CD4-positive, alpha-beta memory T cell (primary cell): ENCODE measurements around the gene PRKG2. TPM values are rescaled to one million over a fixed set of nuclear protein-coding genes. Genes with fewer than 3 reads are reported as not detected.
A peak's percentile ranks its signal among the peaks of the same experiment; 100 is the strongest.

ENCODE experiments used
- CTCF ChIA-PET: fragments of 350-600 bp; sonication (Branson Sonifier 250); formaldehyde crosslinking; loops from one replicate; lab custom pipeline; 2021; ENCODE audit warnings: inconsistent platforms; ENCODE audit not compliant: partially characterized antibody; lab: Charles Lee
- POLR2A ChIA-PET: fragments of 350-600 bp; sonication (Branson Sonifier 250); formaldehyde crosslinking; loops from one replicate; lab custom pipeline; 2021; ENCODE audit not compliant: partially characterized antibody; lab: Charles Lee
- DNase-seq, 5 donors: peaks; one replicate each; pipeline versions ENCODE4 v3.0.0 to v3.0.0-alpha.2; 2020 to 2022; ENCODE audit warnings: mixed read lengths in 1 of 5
- H3K27ac ChIP-seq: one replicate; pipeline ENCODE4 v1.7.0; 2013; ENCODE audit warnings: low read depth, low read length
- H3K27me3 ChIP-seq: 2 replicates; pipeline ENCODE4 v1.7.0; 2013; ENCODE audit warnings: mild to moderate bottlenecking, low read length, moderate library complexity; ENCODE audit not compliant: insufficient read depth
- H3K36me3 ChIP-seq: 2 replicates; pipeline ENCODE4 v1.7.0; 2013; ENCODE audit warnings: mild to moderate bottlenecking, low read length, moderate library complexity; ENCODE audit not compliant: insufficient read depth
- H3K4me1 ChIP-seq: 2 replicates; pipeline ENCODE4 v1.7.0; 2013; ENCODE audit warnings: mild to moderate bottlenecking, low read length, moderate library complexity; ENCODE audit not compliant: insufficient read depth
- H3K4me3 ChIP-seq, 2 donors: one replicate each; pipeline ENCODE4 v1.7.0; 2013; ENCODE audit warnings: low read length in 2 of 2, mild to moderate bottlenecking in 1 of 2
- H3K9me3 ChIP-seq, 2 donors: one replicate each; pipeline ENCODE4 v1.7.0; 2013; ENCODE audit warnings: low read length in 2 of 2, control low read depth in 1 of 2; ENCODE audit not compliant: control insufficient read depth in 1 of 2
- H3K27ac Mint-ChIP-seq, 7 donors: one replicate each; pipeline ENCODE4 v1.8.0; 2020 to 2021; ENCODE audit warnings: mixed read lengths in 7 of 7, mild to moderate bottlenecking in 6 of 7, inconsistent platforms in 3 of 7, moderate library complexity in 3 of 7
- H3K27me3 Mint-ChIP-seq, 2 donors: one replicate each; pipeline ENCODE4 v1.8.0; 2020 to 2021; ENCODE audit warnings: mixed read lengths in 2 of 2
- H3K36me3 Mint-ChIP-seq, 2 donors: one replicate each; pipeline ENCODE4 v1.8.0; 2020 to 2021; ENCODE audit warnings: mixed read lengths in 2 of 2, inconsistent platforms in 1 of 2, mild to moderate bottlenecking in 1 of 2
- H3K4me1 Mint-ChIP-seq, 4 donors: one replicate each; pipeline ENCODE4 v1.8.0; 2020 to 2021; ENCODE audit warnings: mixed read lengths in 4 of 4, mild to moderate bottlenecking in 1 of 4
- H3K4me3 Mint-ChIP-seq, 8 donors: one replicate each; pipeline ENCODE4 v1.8.0; 2020 to 2021; ENCODE audit warnings: mixed read lengths in 8 of 8, mild to moderate bottlenecking in 7 of 8, moderate library complexity in 6 of 8, inconsistent platforms in 3 of 8
- H3K9me3 Mint-ChIP-seq, 8 donors: one replicate each; pipeline ENCODE4 v1.8.0; 2020 to 2021; ENCODE audit warnings: mixed read lengths in 8 of 8, mild to moderate bottlenecking in 5 of 8, inconsistent platforms in 3 of 8, moderate library complexity in 1 of 8
- intact Hi-C: fragments of 100-400 bp; cut with micrococcal nuclease; formaldehyde crosslinking; loops from one replicate; pipeline ENCODE4 v1.15.1; 2023
- polyA plus RNA-seq, 2 donors: library from polyadenylated mRNA; unstranded; fragments of 300-500 nt; fragmentation: Illumina TruSeq; gene quantifications; one replicate each; pipeline ENCODE4 v1.2.3, GENCODE V29; 2021
- total RNA-seq, 2 experiments: library from RNA; stranded (reverse); gene quantifications; one replicate each; pipeline ENCODE4 v1.2.3, GENCODE V29; 2021

PRKG2 gene
- total and polyA plus RNA-seq, 4 experiments from 2014 or later: 1.5 to 5.1 (median 1.9) TPM

DNA sequence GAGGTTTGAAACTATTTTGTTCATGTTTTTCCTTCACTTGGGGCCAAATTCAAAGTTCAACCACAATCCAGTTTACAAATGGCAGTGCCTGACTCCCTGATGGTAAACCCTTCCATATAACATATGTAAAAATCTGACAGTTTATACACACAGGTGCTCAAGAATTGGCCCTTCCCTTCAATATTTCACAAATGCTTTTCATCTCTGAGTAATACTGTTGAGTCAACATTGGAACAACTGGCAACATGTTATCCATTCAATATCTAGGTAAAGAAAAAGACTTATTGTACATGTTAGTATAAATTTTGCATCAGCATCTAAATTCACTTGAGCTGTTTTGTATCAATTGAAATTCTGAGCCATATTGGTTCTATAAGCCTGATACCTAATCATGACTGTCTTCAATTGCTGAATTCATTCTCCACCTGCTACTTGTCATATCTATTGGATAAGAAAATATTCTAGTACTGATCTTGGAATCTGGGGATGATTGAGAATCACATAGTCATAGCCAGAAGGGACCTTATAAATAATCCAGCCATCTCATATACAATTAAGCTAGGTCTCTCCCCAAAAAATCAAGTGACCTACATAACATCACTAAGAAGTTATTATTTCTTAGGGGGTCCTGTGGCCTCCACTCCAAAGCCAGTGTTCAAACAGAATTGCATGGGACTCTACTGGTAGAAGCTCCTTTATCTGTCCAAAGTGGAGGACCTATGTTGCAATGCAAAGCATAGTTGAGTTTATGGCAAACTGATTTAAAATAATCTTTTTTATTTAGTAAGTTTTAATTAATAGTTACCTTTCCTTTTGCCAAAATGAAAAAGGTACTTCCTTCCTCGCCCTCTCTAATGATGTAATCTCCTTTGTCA, 61.9 kb downstream of the PRKG2 start:
- no peaks in the 10 kb centered on the region for H3K4me1 ChIP-seq
- H3K36me3 ChIP-seq: no peaks in the 10 kb centered on the region
- DNase-seq: no peak
- ChIA-PET POLR2A (no interaction called here), CTCF (no interaction called here)
- no peaks in the 10 kb centered on the region for H3K36me3 Mint-ChIP-seq
- intact Hi-C loops: no loop called here
- no peaks in the 10 kb centered on the region for H3K27me3 ChIP-seq
- peaks cover 0 to 4% (median 0%) of the 10 kb centered on the region in 4 donors for H3K4me1 Mint-ChIP-seq
- peak overlapping the region in 7 of 8 donors; percentile 66 to 96 (median 88) for H3K4me3 Mint-ChIP-seq
- no peaks in the 10 kb centered on the region for H3K9me3 ChIP-seq
- peaks cover 0 to 5% (median 2%) of the 10 kb centered on the region in 8 donors for H3K9me3 Mint-ChIP-seq
- H3K4me3 ChIP-seq: no peak overlapping the region
- H3K27ac ChIP-seq: no peak overlapping the region
- peaks cover 0 to 4% of the 10 kb centered on the region in 2 donors for H3K27me3 Mint-ChIP-seq
- H3K27ac Mint-ChIP-seq: peak overlapping the region in 5 of 7 donors; percentile 47 to 95 (median 92)

DNA sequence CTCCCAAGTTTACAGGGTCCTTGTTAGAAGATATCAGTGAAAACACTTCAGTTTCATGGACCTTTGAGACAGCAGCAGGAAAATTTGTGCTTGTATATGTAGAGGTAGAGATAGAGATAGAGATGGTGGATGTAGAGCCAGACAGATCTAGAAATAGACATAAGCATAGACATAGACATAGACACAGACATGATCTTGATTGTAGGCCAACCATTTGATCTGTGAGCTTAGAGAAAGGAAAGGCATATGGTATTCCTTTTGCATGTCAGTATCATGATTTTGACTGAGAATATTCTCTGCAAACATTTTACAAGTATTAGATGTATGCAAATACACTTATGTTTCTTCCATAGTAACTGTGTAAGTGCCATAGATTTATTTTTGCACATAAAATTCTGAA, 65.0 kb downstream of the PRKG2 start:
- H3K4me3 ChIP-seq: no peak overlapping the region
- Mint-ChIP-seq H3K27ac (no peak overlapping the region), H3K36me3 (no peaks in the 10 kb centered on the region), H3K9me3 (peaks cover 0 to 2% (median 0%) of the 10 kb centered on the region in 8 donors), H3K4me3 (no peak overlapping the region), H3K4me1 (peaks cover 0 to 4% (median 0%) of the 10 kb centered on the region in 4 donors), H3K27me3 (peaks cover 0 to 4% of the 10 kb centered on the region in 2 donors)
- CTCF ChIA-PET: no interaction called here
- no peak for DNase-seq
- no peak overlapping the region for H3K27ac ChIP-seq
- H3K4me1 ChIP-seq: no peaks in the 10 kb centered on the region
- no peaks in the 10 kb centered on the region for H3K36me3 ChIP-seq
- no peaks in the 10 kb centered on the region for H3K9me3 ChIP-seq
- intact Hi-C loops: no loop called here
- no peaks in the 10 kb centered on the region for H3K27me3 ChIP-seq
- POLR2A ChIA-PET: no interaction called here

DNA sequence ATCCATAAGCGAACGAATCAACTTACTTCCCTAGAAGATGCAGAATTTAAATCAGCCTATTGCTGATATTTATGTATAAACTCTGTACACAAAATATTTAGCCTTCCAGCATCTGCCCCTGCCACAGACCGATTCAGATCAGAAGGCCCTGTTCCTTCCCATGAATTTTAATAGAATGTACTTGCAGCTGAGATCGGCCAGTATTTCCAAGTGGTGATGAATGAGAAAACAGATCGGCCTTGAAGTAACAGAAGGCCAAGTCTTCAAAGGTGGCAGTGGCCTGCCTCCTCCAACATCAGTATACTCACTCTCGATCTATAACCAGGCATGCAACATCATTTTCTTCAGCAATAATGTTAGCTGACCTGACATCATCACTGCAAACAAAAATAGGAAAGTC, 66.4 kb downstream of the PRKG2 start:
- Histone ChIP-seq H3K4me3 (no peak overlapping the region), H3K27me3 (no peaks in the 10 kb centered on the region), H3K27ac (no peak overlapping the region), H3K4me1 (no peaks in the 10 kb centered on the region), H3K36me3 (no peaks in the 10 kb centered on the region), H3K9me3 (no peaks in the 10 kb centered on the region)
- H3K4me1 Mint-ChIP-seq: peaks cover 0 to 3% (median 0%) of the 10 kb centered on the region in 4 donors
- no peak for DNase-seq
- POLR2A ChIA-PET: no interaction called here
- CTCF ChIA-PET: no interaction called here
- intact Hi-C loops: no loop called here
- no peak overlapping the region for H3K4me3 Mint-ChIP-seq
- H3K27me3 Mint-ChIP-seq: peaks cover 0 to 4% of the 10 kb centered on the region in 2 donors
- no peak overlapping the region for H3K27ac Mint-ChIP-seq
- H3K9me3 Mint-ChIP-seq: peaks cover 0 to 1% (median 0%) of the 10 kb centered on the region in 8 donors
- H3K36me3 Mint-ChIP-seq: no peaks in the 10 kb centered on the region

DNA sequence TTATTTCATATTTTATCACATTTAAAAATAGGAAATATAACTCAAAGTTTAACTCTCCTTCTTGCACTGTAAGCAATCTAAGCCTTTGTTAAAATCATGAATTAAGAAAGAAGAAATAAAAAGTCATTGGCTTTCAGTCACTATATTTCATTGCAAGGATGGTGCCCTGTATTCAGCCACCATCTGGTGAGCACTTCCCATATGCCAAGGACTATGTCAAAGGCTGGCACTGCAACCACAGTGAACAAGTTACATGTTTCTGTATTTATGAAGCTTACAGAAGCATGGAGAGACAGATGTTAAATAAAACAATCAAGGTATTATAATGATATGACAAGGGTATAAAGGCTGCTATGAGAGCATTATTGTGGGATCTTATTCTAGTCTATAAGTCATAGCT, 68.6 kb downstream of the PRKG2 start:
- no peaks in the 10 kb centered on the region for H3K4me1 Mint-ChIP-seq
- intact Hi-C loops: no loop called here
- no peak overlapping the region for H3K4me3 Mint-ChIP-seq
- ChIA-PET CTCF (no interaction called here), POLR2A (no interaction called here)
- Histone ChIP-seq H3K27me3 (no peaks in the 10 kb centered on the region), H3K4me1 (no peaks in the 10 kb centered on the region), H3K9me3 (no peaks in the 10 kb centered on the region), H3K4me3 (no peak overlapping the region), H3K36me3 (no peaks in the 10 kb centered on the region), H3K27ac (no peak overlapping the region)
- no peaks in the 10 kb centered on the region for H3K36me3 Mint-ChIP-seq
- peaks cover 0 to 4% of the 10 kb centered on the region in 2 donors for H3K27me3 Mint-ChIP-seq
- H3K9me3 Mint-ChIP-seq: no peaks in the 10 kb centered on the region
- no peak overlapping the region for H3K27ac Mint-ChIP-seq
- no peak for DNase-seq

DNA sequence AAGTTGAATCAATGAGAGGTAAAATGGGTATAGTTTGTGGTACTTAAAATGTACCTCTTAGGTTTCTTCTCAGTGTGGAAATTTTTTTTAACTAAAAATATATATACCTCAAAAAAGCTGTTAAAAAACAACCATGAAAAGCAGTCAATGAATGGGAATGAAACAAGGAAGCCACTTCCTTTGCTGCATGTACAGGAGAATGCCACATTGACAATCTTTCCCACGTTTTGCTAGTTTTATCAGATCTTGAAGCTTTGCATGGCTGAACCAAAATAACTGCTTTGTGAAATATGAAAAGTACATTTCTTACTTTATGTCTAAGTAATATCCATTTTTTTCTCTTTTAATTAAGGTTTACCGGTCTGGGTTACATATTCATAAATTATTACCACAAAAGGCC, 71.8 kb downstream of the PRKG2 start:
- Histone ChIP-seq H3K4me3 (no peak overlapping the region), H3K4me1 (no peaks in the 10 kb centered on the region), H3K9me3 (no peaks in the 10 kb centered on the region), H3K27me3 (no peaks in the 10 kb centered on the region), H3K27ac (no peak overlapping the region), H3K36me3 (no peaks in the 10 kb centered on the region)
- no peak overlapping the region for H3K27ac Mint-ChIP-seq
- no peak for DNase-seq
- H3K4me3 Mint-ChIP-seq: no peak overlapping the region
- peaks cover under 1 to 2% of the 10 kb centered on the region in 2 donors for H3K27me3 Mint-ChIP-seq
- intact Hi-C loops: no loop called here
- CTCF ChIA-PET: no interaction called here
- no peaks in the 10 kb centered on the region for H3K9me3 Mint-ChIP-seq
- POLR2A ChIA-PET: no interaction called here
- H3K4me1 Mint-ChIP-seq: no peaks in the 10 kb centered on the region
- peaks cover 0 to 6% of the 10 kb centered on the region in 2 donors for H3K36me3 Mint-ChIP-seq

DNA sequence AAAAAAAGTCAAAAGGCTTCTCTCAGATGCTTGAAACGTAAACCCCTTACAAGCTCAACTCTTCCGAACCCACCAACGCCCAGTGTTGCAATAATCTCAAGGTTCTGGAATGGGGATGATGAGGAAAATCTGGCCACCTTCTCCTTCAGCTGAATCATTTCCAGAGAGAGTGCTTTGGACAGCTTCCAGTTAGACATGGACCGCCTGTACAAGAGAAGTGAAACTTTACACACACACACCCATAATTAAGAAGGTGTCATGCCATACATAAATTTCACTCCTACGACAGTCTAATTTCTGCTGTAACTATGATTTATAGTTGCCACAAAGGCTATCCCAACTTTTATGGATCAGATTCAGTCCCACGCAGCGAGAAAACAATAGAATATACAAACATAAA, 72.3 kb downstream of the PRKG2 start:
- CTCF ChIA-PET: no interaction called here
- H3K9me3 Mint-ChIP-seq: no peaks in the 10 kb centered on the region

DNA sequence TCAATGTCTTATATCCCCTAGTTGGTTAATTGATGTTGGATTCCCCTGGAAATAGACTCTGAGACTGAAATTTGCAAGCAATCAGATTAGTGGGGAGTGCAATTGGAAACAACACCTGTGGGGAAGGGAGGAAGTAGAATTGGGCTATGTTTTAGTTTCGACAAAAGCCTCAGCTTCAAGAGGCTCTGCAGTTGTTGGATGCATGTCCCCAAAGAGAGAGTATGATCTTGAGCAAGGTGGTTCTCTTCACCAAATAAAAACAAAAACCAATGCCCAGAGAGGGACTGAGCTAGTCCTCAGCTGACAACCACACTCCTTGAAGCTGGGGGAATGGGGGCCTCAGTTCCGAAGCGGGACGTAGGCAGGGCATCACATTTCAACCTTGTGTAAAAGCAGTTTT, 77.1 kb downstream of the PRKG2 start:
- Mint-ChIP-seq H3K27ac (no peak overlapping the region), H3K4me1 (no peaks in the 10 kb centered on the region), H3K27me3 (peaks cover 2 to 4% of the 10 kb centered on the region in 2 donors), H3K4me3 (no peak overlapping the region), H3K36me3 (peaks cover 1 to 11% of the 10 kb centered on the region in 2 donors), H3K9me3 (peaks cover 0 to 2% (median 0%) of the 10 kb centered on the region in 8 donors)
- Histone ChIP-seq H3K27ac (no peak overlapping the region), H3K9me3 (no peaks in the 10 kb centered on the region), H3K27me3 (no peaks in the 10 kb centered on the region), H3K36me3 (no peaks in the 10 kb centered on the region), H3K4me3 (no peak overlapping the region), H3K4me1 (no peaks in the 10 kb centered on the region)
- ChIA-PET POLR2A (no interaction called here), CTCF (no interaction called here)
- intact Hi-C loops: no loop called here
- DNase-seq: no peak

More for the DNA sequence above, 72.3 kb downstream of the PRKG2 start:
- Mint-ChIP-seq H3K27me3 (peaks cover 2% of the 10 kb centered on the region in 2 donors), H3K36me3 (peaks cover 0 to 6% of the 10 kb centered on the region in 2 donors), H3K27ac (no peak overlapping the region), H3K4me1 (no peaks in the 10 kb centered on the region), H3K4me3 (no peak overlapping the region)
- H3K9me3 ChIP-seq: no peaks in the 10 kb centered on the region
- POLR2A ChIA-PET: no interaction called here
- DNase-seq: no peak
- H3K4me1 ChIP-seq: no peaks in the 10 kb centered on the region
- H3K36me3 ChIP-seq: no peaks in the 10 kb centered on the region
- intact Hi-C loops: no loop called here
- H3K27me3 ChIP-seq: no peaks in the 10 kb centered on the region
- H3K4me3 ChIP-seq: no peak overlapping the region
- no peak overlapping the region for H3K27ac ChIP-seq
